ENCODE data around the gene ARF1. TPM values are rescaled to one million over a fixed set of nuclear protein-coding genes. Genes with fewer than 3 reads are reported as not detected.

The ARF1 gene
- polyA plus RNA-seq, 3 donors: 580 to 789 (median 603) TPM

DNA sequence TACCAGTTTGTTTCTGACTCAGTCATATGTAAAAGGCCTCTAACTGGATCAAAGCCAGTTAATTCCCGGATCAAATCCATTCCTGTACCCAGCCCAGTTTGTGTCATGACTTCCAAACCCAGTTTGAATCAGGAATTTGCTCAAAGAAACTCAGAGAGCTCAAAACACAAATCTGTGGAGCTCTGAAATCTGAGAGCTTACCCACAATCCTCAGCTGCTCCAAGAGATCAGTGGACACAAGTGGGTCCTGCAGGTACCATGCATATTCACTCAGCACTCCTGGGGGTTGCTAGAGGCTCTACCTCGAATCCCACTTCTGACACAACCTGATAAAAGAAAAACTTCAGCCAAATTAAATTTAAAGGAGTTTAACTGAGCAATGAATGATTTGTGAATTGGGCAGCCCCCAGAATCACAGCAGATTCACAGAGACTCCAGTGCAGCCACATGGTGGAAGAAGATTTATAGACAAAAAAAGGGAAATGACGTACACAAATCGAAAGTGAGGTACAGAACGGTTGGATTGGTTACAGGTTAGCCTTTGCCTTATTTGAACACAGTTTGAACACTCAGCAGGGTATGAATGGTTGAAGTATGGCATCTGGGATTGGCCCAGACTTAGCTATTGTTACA is 38.5 kb downstream of the ARF1 start:
- H3K4me1 ChIP-seq (ENCODE audit: control insufficient read depth in 1 of 2, insufficient read depth in 2 of 2, low read length in 2 of 2): peaks cover 4 to 8% of the 10 kb centered on the region in 2 donors
- Mint-ChIP-seq H3K4me1 (peaks cover 8% of the 10 kb centered on the region), H3K9me3 (peaks cover 6 to 24% (median 12%) of the 10 kb centered on the region in 7 donors), H3K36me3 (no peaks in the 10 kb centered on the region), H3K4me3 (peak overlapping the region; percentile 8 to 64), H3K27ac (peak overlapping the region in 3 of 7 donors; percentile 8 to 40 (median 22)), H3K27me3 (ENCODE audit: low read depth in 3 of 3) (peaks cover 9 to 13% (median 9%) of the 10 kb centered on the region in 3 donors)
- peaks cover 4 to 5% of the 10 kb centered on the region in 2 donors for H3K9me3 ChIP-seq (replicated peaks in 1 of 2; ENCODE audit: control insufficient read depth in 1 of 2, insufficient read depth in 1 of 2, low read length in 2 of 2)
- H4K20me1 ChIP-seq (ENCODE audit: insufficient read depth, low read length): no peaks in the 10 kb centered on the region
- TF ChIP-seq, protein P1, sequence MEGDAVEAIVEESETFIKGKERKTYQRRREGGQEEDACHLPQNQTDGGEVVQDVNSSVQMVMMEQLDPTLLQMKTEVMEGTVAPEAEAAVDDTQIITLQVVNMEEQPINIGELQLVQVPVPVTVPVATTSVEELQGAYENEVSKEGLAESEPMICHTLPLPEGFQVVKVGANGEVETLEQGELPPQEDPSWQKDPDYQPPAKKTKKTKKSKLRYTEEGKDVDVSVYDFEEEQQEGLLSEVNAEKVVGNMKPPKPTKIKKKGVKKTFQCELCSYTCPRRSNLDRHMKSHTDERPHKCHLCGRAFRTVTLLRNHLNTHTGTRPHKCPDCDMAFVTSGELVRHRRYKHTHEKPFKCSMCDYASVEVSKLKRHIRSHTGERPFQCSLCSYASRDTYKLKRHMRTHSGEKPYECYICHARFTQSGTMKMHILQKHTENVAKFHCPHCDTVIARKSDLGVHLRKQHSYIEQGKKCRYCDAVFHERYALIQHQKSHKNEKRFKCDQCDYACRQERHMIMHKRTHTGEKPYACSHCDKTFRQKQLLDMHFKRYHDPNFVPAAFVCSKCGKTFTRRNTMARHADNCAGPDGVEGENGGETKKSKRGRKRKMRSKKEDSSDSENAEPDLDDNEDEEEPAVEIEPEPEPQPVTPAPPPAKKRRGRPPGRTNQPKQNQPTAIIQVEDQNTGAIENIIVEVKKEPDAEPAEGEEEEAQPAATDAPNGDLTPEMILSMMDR (IDR thresholded peaks at IDR 0.05): no peak
- peak overlapping the region; percentile 55 for H3K4me2 ChIP-seq (replicated peaks; ENCODE audit: extremely low read depth, low read length, poor library complexity, severe bottlenecking)
- intact Hi-C loops (cut with micrococcal nuclease): loop anchor here in 1 of 2 donors (5.0 kb wide), 1 partner anchor 44 kb away; no protein-coding TSS in a partner anchor
- peak overlapping the region in 1 of 3 experiments; percentile 46 for H3K4me3 ChIP-seq (replicated peaks in 1 of 3; ENCODE audit: low read depth in 2 of 3, low read length in 3 of 3)
- WGBS (ENCODE audit: insufficient coverage): 100% methylated on average over 1 of the region's 5 CpGs
- no peaks in the 10 kb centered on the region for H3K27me3 ChIP-seq (ENCODE audit: control insufficient read depth in 2 of 2, insufficient read depth in 2 of 2, low read length in 2 of 2)
- no peak overlapping the region for H3K27ac ChIP-seq (ENCODE audit: low read depth in 1 of 2, low read length in 2 of 2)
- peak overlapping the region; percentile 38 for H2AFZ ChIP-seq (ENCODE audit: insufficient read depth, low read depth, low read length, poor library complexity, severe bottlenecking)
- no peak overlapping the region for H3K9ac ChIP-seq (ENCODE audit: insufficient read depth, low read length, poor library complexity, severe bottlenecking)
- no peaks in the 10 kb centered on the region for H3K36me3 ChIP-seq (replicated peaks in 1 of 2; ENCODE audit: control insufficient read depth in 1 of 2, insufficient read depth in 2 of 2, low read length in 2 of 2)
- H3K79me2 ChIP-seq (ENCODE audit: insufficient read depth, low read length): no peaks in the 10 kb centered on the region
- peak in 2 of 3 donors; percentile 49 to 58 for DNase-seq

DNA sequence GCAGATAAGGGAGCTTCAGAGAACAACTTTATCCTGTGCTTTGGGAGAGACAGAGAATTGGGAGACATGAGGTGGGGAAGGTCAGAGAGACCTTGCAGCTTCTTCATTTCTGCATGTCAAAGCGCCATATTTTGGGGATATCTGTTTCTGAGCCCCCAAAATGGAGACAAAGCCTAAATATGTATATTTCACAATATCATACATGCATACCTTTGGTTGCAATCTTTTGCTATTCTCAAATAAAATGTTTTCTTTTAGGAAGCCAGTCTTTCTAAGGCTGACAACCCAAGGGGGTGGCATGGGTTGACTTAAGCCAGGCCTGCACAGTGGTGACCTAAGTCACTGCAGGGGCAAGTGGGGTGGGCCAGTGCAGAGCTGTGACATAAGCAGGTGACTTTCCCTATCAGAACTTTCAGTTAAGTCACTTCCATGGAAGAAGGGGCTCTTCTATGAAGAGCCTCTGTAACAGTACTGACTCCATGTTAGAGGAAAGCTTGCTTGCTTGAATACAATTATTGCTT is 40.5 kb downstream of the ARF1 start:
- Mint-ChIP-seq H3K36me3 (no peaks in the 10 kb centered on the region), H3K4me1 (peaks cover 8% of the 10 kb centered on the region), H3K27ac (no peak overlapping the region), H3K9me3 (peaks cover 2 to 9% (median 5%) of the 10 kb centered on the region in 7 donors), H3K27me3 (ENCODE audit: low read depth in 3 of 3) (peaks cover 10 to 16% (median 12%) of the 10 kb centered on the region in 3 donors), H3K4me3 (no peak overlapping the region)
- Histone ChIP-seq H3K4me3 (replicated peaks in 1 of 3; ENCODE audit: low read depth in 2 of 3, low read length in 3 of 3) (no peak overlapping the region), H3K27ac (ENCODE audit: low read depth in 1 of 2, low read length in 2 of 2) (no peak overlapping the region), H3K9ac (ENCODE audit: insufficient read depth, low read length, poor library complexity, severe bottlenecking) (no peak overlapping the region), H3K36me3 (replicated peaks in 1 of 2; ENCODE audit: control insufficient read depth in 1 of 2, insufficient read depth in 2 of 2, low read length in 2 of 2) (no peaks in the 10 kb centered on the region), H3K79me2 (ENCODE audit: insufficient read depth, low read length) (no peaks in the 10 kb centered on the region), H3K4me1 (ENCODE audit: control insufficient read depth in 1 of 2, insufficient read depth in 2 of 2, low read length in 2 of 2) (peaks cover 4 to 8% of the 10 kb centered on the region in 2 donors), H2AFZ (ENCODE audit: insufficient read depth, low read depth, low read length, poor library complexity, severe bottlenecking) (no peak overlapping the region), H4K20me1 (ENCODE audit: insufficient read depth, low read length) (no peaks in the 10 kb centered on the region), H3K9me3 (replicated peaks in 1 of 2; ENCODE audit: control insufficient read depth in 1 of 2, insufficient read depth in 1 of 2, low read length in 2 of 2) (peaks cover 4% of the 10 kb centered on the region in 2 donors), H3K27me3 (ENCODE audit: control insufficient read depth in 2 of 2, insufficient read depth in 2 of 2, low read length in 2 of 2) (no peaks in the 10 kb centered on the region), H3K4me2 (replicated peaks; ENCODE audit: extremely low read depth, low read length, poor library complexity, severe bottlenecking) (no peak overlapping the region)
- no CpG with 5 or more reads among the region's 1 CpG for WGBS (ENCODE audit: insufficient coverage)
- no peak for DNase-seq
- TF ChIP-seq, protein P1 (IDR thresholded peaks at IDR 0.05): no peak
- intact Hi-C loops (cut with micrococcal nuclease): loop anchor here in 1 of 2 donors (5.0 kb wide), 1 partner anchor 46 kb away; no protein-coding TSS in a partner anchor

Measured in CD14-positive monocyte (primary cell).